ENCODE measurements around the gene CDK4.

DNA sequence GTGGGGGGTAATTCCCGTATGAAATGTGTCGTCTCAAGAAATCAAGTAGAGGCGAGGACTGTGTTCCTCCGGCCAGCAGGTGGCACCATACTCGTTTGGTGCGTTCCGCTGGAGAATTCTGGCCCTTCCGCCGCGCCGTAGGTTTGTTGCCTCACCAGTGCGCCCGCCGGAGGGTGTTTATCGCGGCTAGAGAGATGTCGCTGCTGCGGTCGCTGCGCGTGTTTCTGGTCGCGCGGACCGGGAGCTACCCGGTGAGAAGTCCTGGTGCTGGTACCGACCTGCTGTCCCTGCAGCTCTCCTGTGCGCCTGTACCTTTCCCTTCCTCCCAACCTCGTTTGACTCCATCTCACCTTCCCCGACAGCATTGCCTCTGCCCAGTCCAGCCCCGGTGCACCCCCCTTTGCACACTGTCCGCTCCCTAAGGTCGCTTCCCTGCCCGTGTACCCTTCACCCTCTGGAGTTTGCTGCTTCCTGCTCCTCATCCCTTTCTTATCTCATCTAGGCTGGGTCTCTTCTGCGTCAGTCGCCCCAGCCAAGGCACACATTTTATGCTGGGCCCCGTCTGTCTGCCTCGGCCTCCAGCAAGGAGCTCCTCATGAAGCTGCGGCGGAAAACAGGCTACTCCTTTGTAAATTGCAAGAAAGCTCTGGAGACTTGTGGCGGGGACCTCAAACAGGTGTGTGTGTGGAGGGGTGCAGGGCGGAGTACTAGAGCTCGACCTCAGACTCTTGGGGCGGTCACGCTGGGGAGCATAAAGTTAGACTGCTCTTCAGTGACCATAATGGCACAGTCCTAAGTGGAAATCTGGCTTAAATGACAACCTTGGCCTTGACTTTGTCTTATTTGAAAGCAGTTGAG is 30.7 kb upstream of the CDK4 start, which contains the start of gene TSFM:
- TF ChIP-seq, protein P1, sequence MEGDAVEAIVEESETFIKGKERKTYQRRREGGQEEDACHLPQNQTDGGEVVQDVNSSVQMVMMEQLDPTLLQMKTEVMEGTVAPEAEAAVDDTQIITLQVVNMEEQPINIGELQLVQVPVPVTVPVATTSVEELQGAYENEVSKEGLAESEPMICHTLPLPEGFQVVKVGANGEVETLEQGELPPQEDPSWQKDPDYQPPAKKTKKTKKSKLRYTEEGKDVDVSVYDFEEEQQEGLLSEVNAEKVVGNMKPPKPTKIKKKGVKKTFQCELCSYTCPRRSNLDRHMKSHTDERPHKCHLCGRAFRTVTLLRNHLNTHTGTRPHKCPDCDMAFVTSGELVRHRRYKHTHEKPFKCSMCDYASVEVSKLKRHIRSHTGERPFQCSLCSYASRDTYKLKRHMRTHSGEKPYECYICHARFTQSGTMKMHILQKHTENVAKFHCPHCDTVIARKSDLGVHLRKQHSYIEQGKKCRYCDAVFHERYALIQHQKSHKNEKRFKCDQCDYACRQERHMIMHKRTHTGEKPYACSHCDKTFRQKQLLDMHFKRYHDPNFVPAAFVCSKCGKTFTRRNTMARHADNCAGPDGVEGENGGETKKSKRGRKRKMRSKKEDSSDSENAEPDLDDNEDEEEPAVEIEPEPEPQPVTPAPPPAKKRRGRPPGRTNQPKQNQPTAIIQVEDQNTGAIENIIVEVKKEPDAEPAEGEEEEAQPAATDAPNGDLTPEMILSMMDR (IDR thresholded peaks at IDR 0.05; ENCODE audit: low read depth, low read length, missing input control), result peak; percentile 95
- peak in 1 of 2 donors; percentile 83 for TF ChIP-seq GABPA (IDR thresholded peaks at IDR 0.05 in 1 of 2, conservative IDR thresholded peaks at IDR 0.05 in 1 of 2)
- TF ChIP-seq RAD21 (IDR thresholded peaks at IDR 0.05), result peak; percentile 77 to 81
- peak; percentile 44 for TF ChIP-seq SP1 (IDR thresholded peaks at IDR 0.05)
- no peak for TF ChIP-seq TAF1 (conservative IDR thresholded peaks at IDR 0.05)
- TF ChIP-seq RXRA (IDR thresholded peaks at IDR 0.05), result peak; percentile 59 to 65
- TF ChIP-seq, protein P2, sequence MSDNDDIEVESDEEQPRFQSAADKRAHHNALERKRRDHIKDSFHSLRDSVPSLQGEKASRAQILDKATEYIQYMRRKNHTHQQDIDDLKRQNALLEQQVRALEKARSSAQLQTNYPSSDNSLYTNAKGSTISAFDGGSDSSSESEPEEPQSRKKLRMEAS (IDR thresholded peaks at IDR 0.05), result peak; percentile 95
- peak; percentile 58 to 60 for TF ChIP-seq JUND (IDR thresholded peaks at IDR 0.05)
- TF ChIP-seq, protein P3, sequence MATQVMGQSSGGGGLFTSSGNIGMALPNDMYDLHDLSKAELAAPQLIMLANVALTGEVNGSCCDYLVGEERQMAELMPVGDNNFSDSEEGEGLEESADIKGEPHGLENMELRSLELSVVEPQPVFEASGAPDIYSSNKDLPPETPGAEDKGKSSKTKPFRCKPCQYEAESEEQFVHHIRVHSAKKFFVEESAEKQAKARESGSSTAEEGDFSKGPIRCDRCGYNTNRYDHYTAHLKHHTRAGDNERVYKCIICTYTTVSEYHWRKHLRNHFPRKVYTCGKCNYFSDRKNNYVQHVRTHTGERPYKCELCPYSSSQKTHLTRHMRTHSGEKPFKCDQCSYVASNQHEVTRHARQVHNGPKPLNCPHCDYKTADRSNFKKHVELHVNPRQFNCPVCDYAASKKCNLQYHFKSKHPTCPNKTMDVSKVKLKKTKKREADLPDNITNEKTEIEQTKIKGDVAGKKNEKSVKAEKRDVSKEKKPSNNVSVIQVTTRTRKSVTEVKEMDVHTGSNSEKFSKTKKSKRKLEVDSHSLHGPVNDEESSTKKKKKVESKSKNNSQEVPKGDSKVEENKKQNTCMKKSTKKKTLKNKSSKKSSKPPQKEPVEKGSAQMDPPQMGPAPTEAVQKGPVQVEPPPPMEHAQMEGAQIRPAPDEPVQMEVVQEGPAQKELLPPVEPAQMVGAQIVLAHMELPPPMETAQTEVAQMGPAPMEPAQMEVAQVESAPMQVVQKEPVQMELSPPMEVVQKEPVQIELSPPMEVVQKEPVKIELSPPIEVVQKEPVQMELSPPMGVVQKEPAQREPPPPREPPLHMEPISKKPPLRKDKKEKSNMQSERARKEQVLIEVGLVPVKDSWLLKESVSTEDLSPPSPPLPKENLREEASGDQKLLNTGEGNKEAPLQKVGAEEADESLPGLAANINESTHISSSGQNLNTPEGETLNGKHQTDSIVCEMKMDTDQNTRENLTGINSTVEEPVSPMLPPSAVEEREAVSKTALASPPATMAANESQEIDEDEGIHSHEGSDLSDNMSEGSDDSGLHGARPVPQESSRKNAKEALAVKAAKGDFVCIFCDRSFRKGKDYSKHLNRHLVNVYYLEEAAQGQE (IDR thresholded peaks at IDR 0.05), result peak; percentile 70
- peak; percentile 91 for TF ChIP-seq YY1 (IDR thresholded peaks at IDR 0.05)
